Panc1 (cell line): ENCODE measurements around the gene NKX6-2. TPM values are rescaled to one million over a fixed set of nuclear protein-coding genes. Genes with fewer than 3 reads are reported as not detected.

ENCODE experiments used
- ATAC-seq: fragments of 200-7000 bp; cut with Tn5 transposase; 2 replicates; pipeline ENCODE4 v1.9.1; 2020; ENCODE audit warnings: mild to moderate bottlenecking, moderate library complexity
- BruUV-seq: library from RNA; stranded (reverse); fragments of 400-500 nt; replicated peaks from 2 replicates; lab custom pipeline; 2021; lab: Mats Ljungman, UMichigan
- CTCF ChIA-PET: fragments of 300-600 bp; sonication (Branson Sonifier 250); formaldehyde crosslinking; loops from one replicate; lab custom pipeline; 2022; ENCODE audit warnings: antibody characterized with exemption; lab: Charles Lee
- POLR2A ChIA-PET: fragments of 300-600 bp; sonication (Branson Sonifier 250); formaldehyde crosslinking; loops from one replicate; lab custom pipeline; 2022; ENCODE audit warnings: antibody characterized with exemption; lab: Charles Lee
- DNase-seq: peaks from one replicate; pipeline ENCODE4 v3.0.0-alpha.2; 2010; ENCODE audit warnings: low read depth, low spot score
- H3K27ac ChIP-seq: 2 replicates; pipeline ENCODE4 v1.5.1; 2011; ENCODE audit warnings: mild to moderate bottlenecking, low read length, inconsistent platforms
- H3K27me3 ChIP-seq: fragments of 200-500 bp; sonication (Bioruptor generic); 2 replicates; pipeline ENCODE4 v1.6.0; 2014; ENCODE audit warnings: low read length, inconsistent platforms; ENCODE audit not compliant: control insufficient read depth, insufficient read depth
- H3K36me3 ChIP-seq: fragments of 200-500 bp; sonication (Bioruptor generic); 2 replicates; pipeline ENCODE4 v1.5.1; 2014; ENCODE audit warnings: inconsistent platforms, mild to moderate bottlenecking, low read length, moderate library complexity; ENCODE audit not compliant: control insufficient read depth, insufficient read depth
- H3K4me1 ChIP-seq: 2 replicates; pipeline ENCODE4 v1.5.1; 2011; ENCODE audit warnings: inconsistent platforms, mild to moderate bottlenecking, low read length, moderate library complexity; ENCODE audit not compliant: control insufficient read depth, insufficient read depth
- H3K4me3 ChIP-seq, 2 experiments: 2 replicates each; pipeline ENCODE4 v1.5.1; 2011 to 2012; ENCODE audit warnings: low read depth in 2 of 2, low read length in 2 of 2, mild to moderate bottlenecking in 2 of 2, inconsistent platforms in 1 of 2, moderate library complexity in 1 of 2
- H3K9me3 ChIP-seq: fragments of 200-500 bp; sonication (Bioruptor generic); 2 replicates; pipeline ENCODE4 v1.5.1; 2014; ENCODE audit warnings: low read depth, mild to moderate bottlenecking, inconsistent platforms, low read length, moderate library complexity; ENCODE audit not compliant: control insufficient read depth, insufficient read depth
- POLR2AphosphoS5 ChIP-seq: IDR thresholded peaks from 2 replicates; pipeline ENCODE4 v1.6.1; 2012; ENCODE audit warnings: mild to moderate bottlenecking, low read depth, low read length, moderate library complexity
- SIN3A ChIP-seq: IDR thresholded peaks from 2 replicates; pipeline ENCODE4 v1.6.1; 2012; ENCODE audit warnings: low read depth, mild to moderate bottlenecking, low read length, moderate library complexity, borderline replicate concordance; ENCODE audit not compliant: insufficient read depth
- TCF7L2 ChIP-seq: IDR thresholded peaks from 2 replicates; pipeline ENCODE4 v1.6.1; 2011; ENCODE audit warnings: mild to moderate bottlenecking, low read depth, low read length, inconsistent platforms
- in situ Hi-C: cut with HindIII; loops from 2 replicates; pipeline ENCODE4 v1.10.0; 2016; ENCODE audit warnings: low sequenced_read_pairs, low pct_unique_long_range_greater_than_20kb
- intact Hi-C: fragments of 100-400 bp; cut with micrococcal nuclease; formaldehyde crosslinking; loops from one replicate; pipeline ENCODE4 v1.10.0; 2022; ENCODE audit not compliant: unreplicated experiment
- total RNA-seq: library from RNA; stranded (reverse); gene quantifications from one replicate; pipeline ENCODE4 v1.2.1, GENCODE V29; 2021; ENCODE audit not compliant: unreplicated experiment
- TF ChIP-seq, protein P1 (sequence below), 2 experiments: IDR thresholded peaks; 2 replicates each; pipeline ENCODE4 v1.6.1; 2011 to 2012; ENCODE audit warnings: low read depth in 2 of 2, control low read depth in 1 of 2, low read length in 1 of 2, mild to moderate bottlenecking in 1 of 2, moderate library complexity in 1 of 2; ENCODE audit not compliant: insufficient read depth in 1 of 2
- TF ChIP-seq, protein P2 (sequence below): fragments of 450-650 bp; IDR thresholded peaks from 2 replicates; pipeline ENCODE4 v1.5.1; 2017; ENCODE audit warnings: mild to moderate bottlenecking

The NKX6-2 gene
- total RNA-seq, 1 experiment from 2014 or later: 1.6 TPM

DNA sequence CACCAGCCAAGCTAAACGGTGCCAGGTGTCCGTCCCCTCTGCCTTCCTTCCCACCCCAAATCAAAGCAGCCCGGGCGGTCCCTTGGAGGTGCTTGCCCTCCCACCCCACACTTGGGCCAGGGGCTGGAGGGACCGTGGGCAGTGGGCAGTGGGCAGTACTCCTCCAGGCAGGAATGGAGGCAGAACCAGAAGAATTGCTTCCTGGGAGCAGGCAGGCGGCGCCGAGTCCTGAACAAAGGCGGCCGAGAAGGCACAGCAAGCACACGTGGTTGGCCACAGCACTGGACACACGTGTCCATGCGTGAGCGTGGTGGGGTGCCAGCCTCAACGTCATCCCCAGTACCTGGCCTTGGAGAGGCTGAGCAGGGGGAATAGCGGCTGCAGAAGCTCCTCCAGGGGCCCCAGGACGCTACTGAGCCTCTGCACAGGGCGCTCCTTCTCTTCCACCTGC lies 48.4 kb upstream of the NKX6-2 start:
- TF ChIP-seq POLR2AphosphoS5: no peak
- no peak for TF ChIP-seq TCF7L2
- TF ChIP-seq, protein P1, sequence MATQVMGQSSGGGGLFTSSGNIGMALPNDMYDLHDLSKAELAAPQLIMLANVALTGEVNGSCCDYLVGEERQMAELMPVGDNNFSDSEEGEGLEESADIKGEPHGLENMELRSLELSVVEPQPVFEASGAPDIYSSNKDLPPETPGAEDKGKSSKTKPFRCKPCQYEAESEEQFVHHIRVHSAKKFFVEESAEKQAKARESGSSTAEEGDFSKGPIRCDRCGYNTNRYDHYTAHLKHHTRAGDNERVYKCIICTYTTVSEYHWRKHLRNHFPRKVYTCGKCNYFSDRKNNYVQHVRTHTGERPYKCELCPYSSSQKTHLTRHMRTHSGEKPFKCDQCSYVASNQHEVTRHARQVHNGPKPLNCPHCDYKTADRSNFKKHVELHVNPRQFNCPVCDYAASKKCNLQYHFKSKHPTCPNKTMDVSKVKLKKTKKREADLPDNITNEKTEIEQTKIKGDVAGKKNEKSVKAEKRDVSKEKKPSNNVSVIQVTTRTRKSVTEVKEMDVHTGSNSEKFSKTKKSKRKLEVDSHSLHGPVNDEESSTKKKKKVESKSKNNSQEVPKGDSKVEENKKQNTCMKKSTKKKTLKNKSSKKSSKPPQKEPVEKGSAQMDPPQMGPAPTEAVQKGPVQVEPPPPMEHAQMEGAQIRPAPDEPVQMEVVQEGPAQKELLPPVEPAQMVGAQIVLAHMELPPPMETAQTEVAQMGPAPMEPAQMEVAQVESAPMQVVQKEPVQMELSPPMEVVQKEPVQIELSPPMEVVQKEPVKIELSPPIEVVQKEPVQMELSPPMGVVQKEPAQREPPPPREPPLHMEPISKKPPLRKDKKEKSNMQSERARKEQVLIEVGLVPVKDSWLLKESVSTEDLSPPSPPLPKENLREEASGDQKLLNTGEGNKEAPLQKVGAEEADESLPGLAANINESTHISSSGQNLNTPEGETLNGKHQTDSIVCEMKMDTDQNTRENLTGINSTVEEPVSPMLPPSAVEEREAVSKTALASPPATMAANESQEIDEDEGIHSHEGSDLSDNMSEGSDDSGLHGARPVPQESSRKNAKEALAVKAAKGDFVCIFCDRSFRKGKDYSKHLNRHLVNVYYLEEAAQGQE (IDR thresholded peaks at IDR 0.05; ENCODE audit: insufficient read depth in 1 of 2, low read depth in 2 of 2, low read length in 1 of 2): no peak
- TF ChIP-seq SIN3A: no peak
- TF ChIP-seq, protein P2, sequence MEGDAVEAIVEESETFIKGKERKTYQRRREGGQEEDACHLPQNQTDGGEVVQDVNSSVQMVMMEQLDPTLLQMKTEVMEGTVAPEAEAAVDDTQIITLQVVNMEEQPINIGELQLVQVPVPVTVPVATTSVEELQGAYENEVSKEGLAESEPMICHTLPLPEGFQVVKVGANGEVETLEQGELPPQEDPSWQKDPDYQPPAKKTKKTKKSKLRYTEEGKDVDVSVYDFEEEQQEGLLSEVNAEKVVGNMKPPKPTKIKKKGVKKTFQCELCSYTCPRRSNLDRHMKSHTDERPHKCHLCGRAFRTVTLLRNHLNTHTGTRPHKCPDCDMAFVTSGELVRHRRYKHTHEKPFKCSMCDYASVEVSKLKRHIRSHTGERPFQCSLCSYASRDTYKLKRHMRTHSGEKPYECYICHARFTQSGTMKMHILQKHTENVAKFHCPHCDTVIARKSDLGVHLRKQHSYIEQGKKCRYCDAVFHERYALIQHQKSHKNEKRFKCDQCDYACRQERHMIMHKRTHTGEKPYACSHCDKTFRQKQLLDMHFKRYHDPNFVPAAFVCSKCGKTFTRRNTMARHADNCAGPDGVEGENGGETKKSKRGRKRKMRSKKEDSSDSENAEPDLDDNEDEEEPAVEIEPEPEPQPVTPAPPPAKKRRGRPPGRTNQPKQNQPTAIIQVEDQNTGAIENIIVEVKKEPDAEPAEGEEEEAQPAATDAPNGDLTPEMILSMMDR: no peak
- DNase-seq (no peak), ATAC-seq (no peak)
- Histone ChIP-seq H3K4me3 (no peak overlapping the region), H3K4me1 (peaks cover 5% of the 10 kb centered on the region), H3K36me3 (no peaks in the 10 kb centered on the region), H3K9me3 (no peaks in the 10 kb centered on the region), H3K27me3 (peaks cover 23% of the 10 kb centered on the region), H3K27ac (no peak overlapping the region)
- intact Hi-C loops (no loop called here), in situ Hi-C loops (no loop called here)
- BruUV-seq: no TSS peak
- ChIA-PET CTCF (no interaction called here), POLR2A (interaction anchor here (0.6 kb wide), 1 partner anchor 239 kb away, joined by 3 read pairs; no protein-coding TSS in a partner anchor)

DNA sequence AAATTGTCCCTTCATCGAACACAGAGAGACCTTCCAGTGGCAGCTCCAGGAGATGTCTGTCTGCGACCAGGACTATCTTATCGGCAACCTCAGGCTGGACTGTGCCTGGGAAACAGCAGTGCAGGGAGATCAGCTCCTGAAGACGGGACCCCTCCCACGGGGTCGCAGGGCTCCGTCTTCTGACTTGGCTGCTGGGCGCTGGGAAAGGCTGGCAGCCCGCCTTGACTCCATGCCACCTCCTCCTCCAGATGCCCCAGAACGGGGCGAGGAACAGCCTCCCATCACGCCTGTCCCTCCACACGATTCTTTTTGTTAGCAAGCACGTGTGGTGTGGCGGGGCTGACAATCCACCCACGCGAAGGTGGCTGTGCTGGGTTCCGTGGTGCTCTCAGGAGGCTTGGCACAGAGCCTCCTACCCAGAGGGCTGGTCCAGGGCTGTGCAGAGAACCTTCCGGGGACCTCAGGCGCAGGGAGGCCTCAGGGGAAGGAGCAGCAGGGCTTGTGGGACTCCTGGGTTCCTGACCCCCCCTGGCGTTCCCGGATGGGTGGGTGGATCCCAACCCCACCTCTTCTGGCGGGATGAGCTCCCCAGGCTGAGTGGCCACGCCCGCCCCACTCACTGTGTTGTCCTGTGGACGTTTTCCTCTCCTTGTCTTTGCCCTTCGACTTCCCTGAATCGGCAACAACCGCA lies 47.6 kb upstream of the NKX6-2 start:
- ChIA-PET POLR2A (no interaction called here), CTCF (no interaction called here)
- DNase-seq: no peak
- intact Hi-C loops (no loop called here), in situ Hi-C loops (no loop called here)
- H3K9me3 ChIP-seq: no peaks in the 10 kb centered on the region
- no peak overlapping the region for H3K27ac ChIP-seq
- H3K4me3 ChIP-seq: no peak overlapping the region
- H3K27me3 ChIP-seq: peaks cover 21% of the 10 kb centered on the region
- no peak for TF ChIP-seq TCF7L2
- no peak for TF ChIP-seq POLR2AphosphoS5
- TF ChIP-seq, protein P1 (IDR thresholded peaks at IDR 0.05; ENCODE audit: insufficient read depth in 1 of 2, low read depth in 2 of 2, low read length in 1 of 2): no peak
- TF ChIP-seq, protein P2: no peak
- TF ChIP-seq SIN3A: no peak
- H3K4me1 ChIP-seq: peaks cover 5% of the 10 kb centered on the region
- no peak for ATAC-seq
- no peaks in the 10 kb centered on the region for H3K36me3 ChIP-seq
- no TSS peak for BruUV-seq
